Measurements from ENCODE around the gene ATP6V1G2. TPM values are rescaled to one million over a fixed set of nuclear protein-coding genes. Genes with fewer than 3 reads are reported as not detected.

ATP6V1G2 gene
- total and polyA plus RNA-seq, 2 of the 8 experiments (the other 6 are each of a cell fraction or from before 2014, with no cell fraction given) = 3.0 to 5.7 TPM

DNA sequence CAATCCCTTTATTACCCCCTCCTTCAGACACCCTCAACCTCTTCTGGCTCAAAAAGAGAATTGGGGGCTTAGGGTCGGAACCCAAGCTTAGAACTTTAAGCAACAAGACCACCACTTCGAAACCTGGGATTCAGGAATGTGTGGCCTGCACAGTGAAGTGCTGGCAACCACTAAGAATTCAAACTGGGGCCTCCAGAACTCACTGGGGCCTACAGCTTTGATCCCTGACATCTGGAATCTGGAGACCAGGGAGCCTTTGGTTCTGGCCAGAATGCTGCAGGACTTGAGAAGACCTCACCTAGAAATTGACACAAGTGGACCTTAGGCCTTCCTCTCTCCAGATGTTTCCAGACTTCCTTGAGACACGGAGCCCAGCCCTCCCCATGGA, 31.2 kb upstream of the ATP6V1G2 start:
- no peak overlapping the region for H4K91ac ChIP-seq (replicated peaks; ENCODE audit: insufficient read length, low read length)
- peaks cover 0 to 8% (median 7%) of the 10 kb centered on the region in 4 experiments; a peak in 5 of 7 replicates for H3K27me3 ChIP-seq (replicated peaks in 1 of 4; ENCODE audit: control insufficient read depth in 3 of 4, extremely low read depth in 1 of 4, insufficient read depth in 3 of 4, low read length in 3 of 4)
- TF ChIP-seq JUN (IDR thresholded peaks at IDR 0.05; ENCODE audit: low read depth, low read length) = no peak
- TF ChIP-seq SIRT6 (IDR thresholded peaks at IDR 0.05; ENCODE audit: low read length) = no peak
- no peak for TF ChIP-seq CHD1 (IDR thresholded peaks at IDR 0.05; ENCODE audit: low read depth, low read length)
- no peak for TF ChIP-seq RXRA (IDR thresholded peaks at IDR 0.05; ENCODE audit: insufficient read depth, low read depth, low read length)
- TF ChIP-seq RFX5 (IDR thresholded peaks at IDR 0.05; ENCODE audit: borderline replicate concordance, low read depth, low read length) = no peak
- no peak for TF ChIP-seq CBX5 (IDR thresholded peaks at IDR 0.05; ENCODE audit: low read depth, low read length)
- no peaks in the 10 kb centered on the region for H3K36me3 ChIP-seq (ENCODE audit: control insufficient read depth in 2 of 4, insufficient read depth in 4 of 4, low read length in 3 of 4)
- no peak overlapping the region for H3K14ac ChIP-seq (ENCODE audit: insufficient read length)
- H2BK20ac ChIP-seq (ENCODE audit: low read length) = no peak overlapping the region
- DNase-seq (ENCODE audit: low read depth in 1 of 2, low spot score in 2 of 2) (no peak), FAIRE-seq (no peak)
- H3K23ac ChIP-seq (ENCODE audit: insufficient read length) = no peak overlapping the region
- H3K9ac ChIP-seq (replicated peaks in 1 of 4; ENCODE audit: extremely low read depth in 1 of 4, low read depth in 3 of 4, low read length in 3 of 4) = no peak overlapping the region
- H2BK15ac ChIP-seq (ENCODE audit: low read length) = no peak overlapping the region
- peaks cover 9% of the 10 kb centered on the region; the same call in 1 of the 2 replicates for H3K23me2 ChIP-seq (ENCODE audit: low read depth, low read length)
- H2BK12ac ChIP-seq (ENCODE audit: low read depth, low read length) = no peak overlapping the region
- no peak overlapping the region for H3K4me3 ChIP-seq (ENCODE audit: extremely low read depth in 1 of 4, insufficient read depth in 2 of 4, low read depth in 3 of 4, low read length in 4 of 4)
- WGBS, 2 experiments (ENCODE audit: extremely low coverage in 1 of 2, insufficient coverage in 1 of 2, insufficient read length in 1 of 2, insufficient replicate concordance in 2 of 2, low coverage in 1 of 2, low lambda C conversion rate in 2 of 2, missing lambda C conversion rate in 1 of 2) = 96% methylated on average over 3 of the region's 3 CpGs; no CpG with 5 or more reads in 1 of the 2 experiments
- H3K18ac ChIP-seq (ENCODE audit: extremely low read depth, low read length) = no peak overlapping the region
- CTCF ChIA-PET (ENCODE audit: partially characterized antibody) = interaction anchor here (1.1 to 19.2 kb wide), 6 partner anchors 8 to 345 kb away, joined by 3 to 640 read pairs (median 30); partner anchors contain the start of genes ATP6V1G2, GPANK1, LST1 and LTB
- no peak overlapping the region for H3K4me2 ChIP-seq (ENCODE audit: insufficient read depth in 1 of 2, low read depth in 2 of 2, low read length in 2 of 2)
- no peak overlapping the region for H3K56ac ChIP-seq (replicated peaks; ENCODE audit: insufficient read length, low read depth, low read length)
- H3K4me1 ChIP-seq (replicated peaks in 1 of 4; ENCODE audit: control insufficient read depth in 3 of 4, insufficient read depth in 4 of 4, low read length in 3 of 4) = peaks cover 0 to 6% (median 6%) of the 10 kb centered on the region in 4 experiments; a peak in 6 of 7 replicates
- H3K4ac ChIP-seq (replicated peaks; ENCODE audit: insufficient read length, low read depth, low read length) = no peak overlapping the region
- no peaks in the 10 kb centered on the region for H3K79me1 ChIP-seq (ENCODE audit: low read depth, low read length)
- H3K27ac ChIP-seq (ENCODE audit: low read depth, low read length) = no peak overlapping the region
- H4K8ac ChIP-seq (ENCODE audit: extremely low read depth, insufficient read depth, low read length) = no peak overlapping the region
- no peak overlapping the region for H2AFZ ChIP-seq (ENCODE audit: low read length)
- H2AK5ac ChIP-seq (ENCODE audit: low read depth, low read length) = no peak overlapping the region
- H2BK5ac ChIP-seq (ENCODE audit: low read depth, low read length) = no peak overlapping the region
- no peak overlapping the region for H4K5ac ChIP-seq (ENCODE audit: insufficient read length, low read depth, low read length)
- POLR2A ChIA-PET (ENCODE audit: partially characterized antibody) = interaction anchor here (0.6 to 12.2 kb wide), 8 partner anchors 10 to 62 kb away, joined by 3 to 110 read pairs (median 5); partner anchors contain the start of genes ATP6V1G2, MCCD1 and NFKBIL1
- H4K20me1 ChIP-seq (replicated peaks in 1 of 2; ENCODE audit: control insufficient read depth in 1 of 2, insufficient read depth in 2 of 2, low read length in 2 of 2) = no peaks in the 10 kb centered on the region
- H2BK120ac ChIP-seq (replicated peaks; ENCODE audit: low read depth, low read length) = no peak overlapping the region
- H3K79me2 ChIP-seq (ENCODE audit: control insufficient read depth in 1 of 2, insufficient read depth in 2 of 2, low read length in 2 of 2) = no peaks in the 10 kb centered on the region
- no peaks in the 10 kb centered on the region for H3K9me3 ChIP-seq (ENCODE audit: insufficient read depth in 2 of 2, low read depth in 1 of 2, low read length in 1 of 2)

Measured in H1 (cell line).